ENCODE measurements around the gene MCU. TPM values are rescaled to one million over a fixed set of nuclear protein-coding genes. Genes with fewer than 3 reads are reported as not detected.
"Not testable (repeated sequence)": the region's sequence is repeated elsewhere in the genome, so short reads cannot be mapped to it uniquely, and the experiment has no call there.

The MCU gene
- polyA plus RNA-seq, 1 donor (not counting 4 experiments of a cell fraction or from before 2014, with no cell fraction given), result 103 TPM

DNA sequence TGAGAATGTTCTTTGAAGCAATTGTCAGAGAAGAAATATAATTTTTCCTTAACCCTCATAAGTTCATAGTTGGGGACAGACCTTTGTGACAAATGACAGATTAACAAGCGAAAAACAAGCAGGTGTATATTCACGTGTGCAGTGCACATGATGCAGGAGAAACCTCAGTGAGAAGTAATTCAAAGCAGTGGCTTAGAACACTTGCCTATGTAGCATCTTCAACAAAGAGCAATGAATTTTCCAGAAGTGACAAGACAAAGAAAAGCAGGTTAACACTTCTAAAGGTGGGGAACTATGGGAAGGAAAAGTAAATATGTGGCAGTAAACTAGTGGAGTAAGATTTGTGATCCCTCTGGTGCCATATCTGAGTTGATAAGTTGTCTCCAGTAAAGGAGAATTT, 65.8 kb downstream of the MCU start:
- H3K9me3 ChIP-seq (ENCODE audit: control insufficient read depth, low read depth, low read length), result no peaks in the 10 kb centered on the region
- dilution Hi-C loops (cut with MboI; ENCODE audit: extremely low pct_ligation_motif_present, low sequenced_read_pairs), result no loop called here
- no peaks in the 10 kb centered on the region for H3K9me1 ChIP-seq (ENCODE audit: control insufficient read depth, extremely low read depth, insufficient read depth, low read length)
- H3K27ac ChIP-seq (ENCODE audit: control insufficient read depth, insufficient read depth, low read length), result no peak overlapping the region
- no peaks in the 10 kb centered on the region for H3K27me3 ChIP-seq (ENCODE audit: control insufficient read depth, extremely low read depth, insufficient read depth, low read length)
- no peak overlapping the region for H3K4me3 ChIP-seq (ENCODE audit: control insufficient read depth in 2 of 3, extremely low read depth in 1 of 3, insufficient read depth in 2 of 3, low read depth in 1 of 3, low read length in 3 of 3)
- FAIRE-seq (no peak), DNase-seq (ENCODE audit: low read depth, low spot score) (no peak)
- TF ChIP-seq EZH2 (IDR thresholded peaks at IDR 0.05; ENCODE audit: low read length), result no peak
- TF ChIP-seq, protein P1, sequence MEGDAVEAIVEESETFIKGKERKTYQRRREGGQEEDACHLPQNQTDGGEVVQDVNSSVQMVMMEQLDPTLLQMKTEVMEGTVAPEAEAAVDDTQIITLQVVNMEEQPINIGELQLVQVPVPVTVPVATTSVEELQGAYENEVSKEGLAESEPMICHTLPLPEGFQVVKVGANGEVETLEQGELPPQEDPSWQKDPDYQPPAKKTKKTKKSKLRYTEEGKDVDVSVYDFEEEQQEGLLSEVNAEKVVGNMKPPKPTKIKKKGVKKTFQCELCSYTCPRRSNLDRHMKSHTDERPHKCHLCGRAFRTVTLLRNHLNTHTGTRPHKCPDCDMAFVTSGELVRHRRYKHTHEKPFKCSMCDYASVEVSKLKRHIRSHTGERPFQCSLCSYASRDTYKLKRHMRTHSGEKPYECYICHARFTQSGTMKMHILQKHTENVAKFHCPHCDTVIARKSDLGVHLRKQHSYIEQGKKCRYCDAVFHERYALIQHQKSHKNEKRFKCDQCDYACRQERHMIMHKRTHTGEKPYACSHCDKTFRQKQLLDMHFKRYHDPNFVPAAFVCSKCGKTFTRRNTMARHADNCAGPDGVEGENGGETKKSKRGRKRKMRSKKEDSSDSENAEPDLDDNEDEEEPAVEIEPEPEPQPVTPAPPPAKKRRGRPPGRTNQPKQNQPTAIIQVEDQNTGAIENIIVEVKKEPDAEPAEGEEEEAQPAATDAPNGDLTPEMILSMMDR (optimal IDR thresholded peaks at IDR 0.05 in 1 of 3, IDR thresholded peaks at IDR 0.05 in 1 of 3, conservative IDR thresholded peaks at IDR 0.05 in 1 of 3; ENCODE audit: extremely low read depth in 1 of 3, insufficient read depth in 2 of 3, low read length in 3 of 3), result no peak
- H3K79me2 ChIP-seq (ENCODE audit: control insufficient read depth, insufficient read depth, low read length), result peaks cover 45% of the 10 kb centered on the region
- H4K20me1 ChIP-seq (ENCODE audit: control insufficient read depth, extremely low read depth, insufficient read depth, low read length), result no peaks in the 10 kb centered on the region
- no peaks in the 10 kb centered on the region for H3K36me3 ChIP-seq (ENCODE audit: control insufficient read depth in 2 of 2, extremely low read depth in 1 of 2, insufficient read depth in 2 of 2, low read length in 2 of 2)
- no peak overlapping the region for H3K9ac ChIP-seq (ENCODE audit: control insufficient read depth, extremely low read depth, insufficient read depth, low read length)
- H2AFZ ChIP-seq (ENCODE audit: control insufficient read depth, low read length), result no peak overlapping the region
- no peak overlapping the region for H3K4me2 ChIP-seq (ENCODE audit: control insufficient read depth, extremely low read depth, insufficient read depth, low read depth, low read length)
- no peaks in the 10 kb centered on the region for H3K4me1 ChIP-seq (ENCODE audit: control insufficient read depth, extremely low read depth, insufficient read depth, low read length)

DNA sequence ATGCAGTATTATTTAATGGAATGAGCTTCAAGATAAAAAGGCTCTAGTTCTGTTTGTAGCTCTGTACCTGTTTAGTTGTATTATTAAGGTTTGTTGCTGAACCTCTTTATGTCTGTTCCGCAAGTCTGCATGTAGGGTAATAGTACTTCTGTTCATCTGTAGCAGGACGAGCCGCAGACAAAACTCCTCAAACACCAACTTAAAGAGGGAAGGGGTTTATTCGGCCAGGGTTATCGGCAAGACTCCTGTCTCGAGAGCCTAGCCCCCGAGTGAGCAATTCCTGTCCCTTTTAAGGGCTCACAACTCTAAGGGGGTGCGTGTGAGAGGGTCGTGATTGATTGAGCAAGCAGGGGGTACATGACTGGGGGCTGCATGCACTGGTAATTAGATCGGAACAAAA, 67.0 kb downstream of the MCU start:
- H3K9me1 ChIP-seq (ENCODE audit: control insufficient read depth, extremely low read depth, insufficient read depth, low read length); DNase-seq (ENCODE audit: low read depth, low spot score); H3K27me3 ChIP-seq (ENCODE audit: control insufficient read depth, extremely low read depth, insufficient read depth, low read length); H3K9ac ChIP-seq (ENCODE audit: control insufficient read depth, extremely low read depth, insufficient read depth, low read length); FAIRE-seq; H3K4me2 ChIP-seq (ENCODE audit: control insufficient read depth, extremely low read depth, insufficient read depth, low read depth, low read length); H4K20me1 ChIP-seq (ENCODE audit: control insufficient read depth, extremely low read depth, insufficient read depth, low read length); H3K36me3 ChIP-seq (ENCODE audit: control insufficient read depth in 2 of 2, extremely low read depth in 1 of 2, insufficient read depth in 2 of 2, low read length in 2 of 2); H3K9me3 ChIP-seq (ENCODE audit: control insufficient read depth, low read depth, low read length); H3K4me3 ChIP-seq (ENCODE audit: control insufficient read depth in 2 of 3, extremely low read depth in 1 of 3, insufficient read depth in 2 of 3, low read depth in 1 of 3, low read length in 3 of 3); H3K27ac ChIP-seq (ENCODE audit: control insufficient read depth, insufficient read depth, low read length); H3K4me1 ChIP-seq (ENCODE audit: control insufficient read depth, extremely low read depth, insufficient read depth, low read length); dilution Hi-C loops (cut with MboI; ENCODE audit: extremely low pct_ligation_motif_present, low sequenced_read_pairs); H2AFZ ChIP-seq (ENCODE audit: control insufficient read depth, low read length): not testable (repeated sequence)
- peaks cover 45% of the 10 kb centered on the region for H3K79me2 ChIP-seq (ENCODE audit: control insufficient read depth, insufficient read depth, low read length)

DNA sequence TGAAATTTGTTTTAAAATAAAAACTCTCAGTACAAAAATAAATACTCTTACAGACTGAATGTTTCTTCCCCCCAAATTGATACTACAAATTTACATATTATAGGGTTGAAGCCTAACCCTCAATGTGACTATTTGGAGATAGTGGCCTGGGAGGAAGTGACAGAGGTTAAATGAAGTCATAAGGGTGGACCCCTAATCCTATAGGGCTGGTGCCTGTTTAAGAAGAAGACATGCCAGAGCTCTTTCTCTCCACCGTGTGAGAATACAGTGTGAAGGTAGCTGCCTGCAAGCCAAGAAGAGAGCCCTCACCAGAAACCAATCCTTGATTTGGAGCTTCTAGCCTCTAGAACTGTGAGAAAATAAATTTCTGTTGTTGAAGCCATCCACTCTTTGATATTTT, 67.6 kb downstream of the MCU start:
- FAIRE-seq, result no peak
- dilution Hi-C loops (cut with MboI; ENCODE audit: extremely low pct_ligation_motif_present, low sequenced_read_pairs), result no loop called here

More for the DNA sequence above, 67.6 kb downstream of the MCU start:
- no peaks in the 10 kb centered on the region for H4K20me1 ChIP-seq (ENCODE audit: control insufficient read depth, extremely low read depth, insufficient read depth, low read length)
- H3K27ac ChIP-seq (ENCODE audit: control insufficient read depth, insufficient read depth, low read length), result no peak overlapping the region
- H3K36me3 ChIP-seq (ENCODE audit: control insufficient read depth in 2 of 2, extremely low read depth in 1 of 2, insufficient read depth in 2 of 2, low read length in 2 of 2), result no peaks in the 10 kb centered on the region
- no peak for DNase-seq (ENCODE audit: low read depth, low spot score)
- no peaks in the 10 kb centered on the region for H3K9me3 ChIP-seq (ENCODE audit: control insufficient read depth, low read depth, low read length)
- no peak overlapping the region for H3K4me2 ChIP-seq (ENCODE audit: control insufficient read depth, extremely low read depth, insufficient read depth, low read depth, low read length)
- no peak overlapping the region for H3K4me3 ChIP-seq (ENCODE audit: control insufficient read depth in 2 of 3, extremely low read depth in 1 of 3, insufficient read depth in 2 of 3, low read depth in 1 of 3, low read length in 3 of 3)
- TF ChIP-seq, protein P1 (optimal IDR thresholded peaks at IDR 0.05 in 1 of 3, IDR thresholded peaks at IDR 0.05 in 1 of 3, conservative IDR thresholded peaks at IDR 0.05 in 1 of 3; ENCODE audit: extremely low read depth in 1 of 3, insufficient read depth in 2 of 3, low read length in 3 of 3), result no peak
- no peak for TF ChIP-seq EZH2 (IDR thresholded peaks at IDR 0.05; ENCODE audit: low read length)
- peaks cover 10% of the 10 kb centered on the region for H3K4me1 ChIP-seq (ENCODE audit: control insufficient read depth, extremely low read depth, insufficient read depth, low read length)
- peaks cover 41% of the 10 kb centered on the region for H3K79me2 ChIP-seq (ENCODE audit: control insufficient read depth, insufficient read depth, low read length)
- no peak overlapping the region for H2AFZ ChIP-seq (ENCODE audit: control insufficient read depth, low read length)
- H3K27me3 ChIP-seq (ENCODE audit: control insufficient read depth, extremely low read depth, insufficient read depth, low read length), result no peaks in the 10 kb centered on the region
- no peak overlapping the region for H3K9ac ChIP-seq (ENCODE audit: control insufficient read depth, extremely low read depth, insufficient read depth, low read length)
- peaks cover 2% of the 10 kb centered on the region for H3K9me1 ChIP-seq (ENCODE audit: control insufficient read depth, extremely low read depth, insufficient read depth, low read length)

Measured in keratinocyte (primary cell).